Fibroblast of lung (primary cell): ENCODE results near the gene MYO1D. TPM values are rescaled to one million over a fixed set of nuclear protein-coding genes. Genes with fewer than 3 reads are reported as not detected.

Experiments
- DNase-seq, 2 donors: peaks; one replicate each; pipeline versions ENCODE4 v3.0.0 to v3.0.0-alpha.2; 2010; ENCODE audit warnings: low read depth in 2 of 2
- H2AFZ ChIP-seq: 2 replicates; pipeline ENCODE4 v1.5.1; 2012; ENCODE audit warnings: low read length, control low read depth, inconsistent platforms
- H3K27ac ChIP-seq: 2 replicates; pipeline ENCODE4 v1.5.1; 2011; ENCODE audit warnings: low read length, control low read depth; ENCODE audit not compliant: insufficient read depth
- H3K27me3 ChIP-seq: 2 replicates; pipeline ENCODE4 v1.5.1; 2011; ENCODE audit warnings: mild to moderate bottlenecking, low read length; ENCODE audit not compliant: control insufficient read depth, insufficient read depth
- H3K36me3 ChIP-seq: 2 replicates; pipeline ENCODE4 v1.5.1; 2011; ENCODE audit warnings: low read length; ENCODE audit not compliant: control insufficient read depth, insufficient read depth
- H3K4me1 ChIP-seq: 2 replicates; pipeline ENCODE4 v1.5.1; 2011; ENCODE audit warnings: low read length; ENCODE audit not compliant: control insufficient read depth, insufficient read depth; ENCODE audit errors: extremely low read depth
- H3K4me2 ChIP-seq: 2 replicates; pipeline ENCODE4 v1.5.1; 2011; ENCODE audit warnings: low read length, control low read depth; ENCODE audit not compliant: insufficient read depth; ENCODE audit errors: extremely low read depth
- H3K4me3 ChIP-seq, 4 experiments: fragments of 200-600 bp in 1 of 4; sonication (generic) in 1 of 4; replicated peaks in 1 of 4; 2 replicates each; pipeline ENCODE4 v1.5.1; 2011 to 2016; ENCODE audit warnings: low read length in 4 of 4, low read depth in 3 of 4, mild to moderate bottlenecking in 3 of 4, control low read depth in 2 of 4, inconsistent platforms in 1 of 4, mixed read lengths in 1 of 4; ENCODE audit not compliant: insufficient read depth in 1 of 4; ENCODE audit errors: control extremely low read depth in 1 of 4
- H3K79me2 ChIP-seq: 2 replicates; pipeline ENCODE4 v1.5.1; 2012; ENCODE audit warnings: mild to moderate bottlenecking, low read length, inconsistent platforms; ENCODE audit not compliant: control insufficient read depth, insufficient read depth
- H3K9ac ChIP-seq: 2 replicates; pipeline ENCODE4 v1.5.1; 2011; ENCODE audit warnings: mild to moderate bottlenecking, low read length, control low read depth; ENCODE audit not compliant: insufficient read depth
- H3K9me3 ChIP-seq: 2 replicates; pipeline ENCODE4 v1.5.1; 2012; ENCODE audit warnings: low read depth, low read length; ENCODE audit not compliant: control insufficient read depth, insufficient read depth
- H4K20me1 ChIP-seq: 2 replicates; pipeline ENCODE4 v1.5.1; 2011; ENCODE audit warnings: low read length; ENCODE audit not compliant: control insufficient read depth, insufficient read depth; ENCODE audit errors: extremely low read depth
- CTCF ChIP-seq, 2 donors: IDR thresholded peaks in 1 of 2; conservative IDR thresholded peaks in 1 of 2; 1 replicate in 1 of 2; 2 replicates in 1 of 2; pipeline ENCODE4 v1.5.1; 2011 to 2012; ENCODE audit warnings: low read length in 2 of 2, control low read depth in 1 of 2, inconsistent platforms in 1 of 2, low read depth in 1 of 2, mild to moderate bottlenecking in 1 of 2
- EZH2 ChIP-seq: IDR thresholded peaks from 2 replicates; pipeline ENCODE4 v1.5.1; 2012; ENCODE audit warnings: low read length, control low read depth, mild to moderate bottlenecking; ENCODE audit errors: missing control alignments
- polyA plus RNA-seq, 2 donors: library from polyadenylated mRNA; depleted of rRNA in 1 of 2; stranded (reverse) in 1 of 2; unstranded in 1 of 2; fragments of >200 nt; gene quantifications; 2 replicates each; pipeline ENCODE4 v1.2.1, GENCODE V29; 2011 to 2012; ENCODE audit warnings: missing spikeins in 1 of 2
- total RNA-seq: library from RNA; depleted of rRNA; stranded (reverse); fragments of >200 nt; gene quantifications from 2 replicates; pipeline ENCODE4 v1.2.1, GENCODE V29; 2014

Gene MYO1D
- total and polyA plus RNA-seq, 2 donors (not counting 1 experiment from before 2014, with no cell fraction given) = 35.0 to 46.6 TPM

DNA sequence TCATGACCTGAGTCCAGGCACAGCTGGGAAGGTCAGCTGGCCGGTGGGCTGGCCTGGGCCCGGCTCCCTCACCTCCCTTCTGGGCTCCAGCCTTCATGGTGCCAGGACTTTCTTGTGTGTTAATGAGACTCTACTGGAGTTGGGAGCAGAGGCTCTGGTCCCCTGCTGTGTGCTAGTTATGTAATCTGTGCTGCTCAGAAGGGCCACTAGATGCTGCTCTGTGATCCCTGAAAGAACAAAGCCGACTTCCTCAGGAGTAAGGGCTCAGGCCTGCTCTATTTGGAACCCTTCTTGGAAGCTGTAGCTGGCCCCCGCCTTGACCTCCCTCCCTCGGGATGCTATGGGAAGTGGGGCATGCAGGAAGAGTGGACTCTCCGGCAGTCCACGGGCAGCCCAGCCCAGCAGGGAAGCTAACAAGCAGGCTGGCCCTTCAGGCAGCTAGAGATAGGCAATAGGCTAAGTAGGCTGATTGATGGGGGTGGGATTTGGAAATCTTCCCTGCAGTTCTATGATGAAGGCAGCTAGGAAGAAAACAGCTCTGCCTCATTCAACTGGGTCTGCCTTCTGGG is 393.4 kb downstream of the MYO1D start:
- no peaks in the 10 kb centered on the region for H3K27me3 ChIP-seq
- peak; percentile 67 to 77 for DNase-seq
- no peak overlapping the region for H3K27ac ChIP-seq
- no peaks in the 10 kb centered on the region for H3K79me2 ChIP-seq
- no peak overlapping the region for H3K9ac ChIP-seq
- TF ChIP-seq EZH2 (no peak), CTCF (conservative IDR thresholded peaks at IDR 0.05 in 1 of 2, IDR thresholded peaks at IDR 0.05 in 1 of 2; ENCODE audit: low read depth in 1 of 2, low read length in 2 of 2) (peak; percentile 72 to 75)
- H3K36me3 ChIP-seq = peaks cover 17% of the 10 kb centered on the region
- H3K4me1 ChIP-seq = peaks cover 8% of the 10 kb centered on the region
- no peak overlapping the region for H3K4me3 ChIP-seq
- H3K9me3 ChIP-seq = no peaks in the 10 kb centered on the region
- H3K4me2 ChIP-seq = no peak overlapping the region
- H4K20me1 ChIP-seq = no peaks in the 10 kb centered on the region
- H2AFZ ChIP-seq = no peak overlapping the region

GRCh38 chr17:32482568-32483320 is 394.2 kb downstream of the MYO1D start:
- H3K9ac ChIP-seq = no peak overlapping the region
- H3K27me3 ChIP-seq = no peaks in the 10 kb centered on the region
- H3K79me2 ChIP-seq = no peaks in the 10 kb centered on the region
- no peak overlapping the region for H2AFZ ChIP-seq
- H3K4me2 ChIP-seq = no peak overlapping the region
- peaks cover 20% of the 10 kb centered on the region for H3K36me3 ChIP-seq
- no peak for TF ChIP-seq CTCF (conservative IDR thresholded peaks at IDR 0.05 in 1 of 2, IDR thresholded peaks at IDR 0.05 in 1 of 2; ENCODE audit: low read depth in 1 of 2, low read length in 2 of 2)
- TF ChIP-seq EZH2 = no peak
- H3K9me3 ChIP-seq = no peaks in the 10 kb centered on the region
- peaks cover 8% of the 10 kb centered on the region for H3K4me1 ChIP-seq
- H4K20me1 ChIP-seq = no peaks in the 10 kb centered on the region
- H3K4me3 ChIP-seq = no peak overlapping the region
- no peak overlapping the region for H3K27ac ChIP-seq
- DNase-seq = no peak

DNA sequence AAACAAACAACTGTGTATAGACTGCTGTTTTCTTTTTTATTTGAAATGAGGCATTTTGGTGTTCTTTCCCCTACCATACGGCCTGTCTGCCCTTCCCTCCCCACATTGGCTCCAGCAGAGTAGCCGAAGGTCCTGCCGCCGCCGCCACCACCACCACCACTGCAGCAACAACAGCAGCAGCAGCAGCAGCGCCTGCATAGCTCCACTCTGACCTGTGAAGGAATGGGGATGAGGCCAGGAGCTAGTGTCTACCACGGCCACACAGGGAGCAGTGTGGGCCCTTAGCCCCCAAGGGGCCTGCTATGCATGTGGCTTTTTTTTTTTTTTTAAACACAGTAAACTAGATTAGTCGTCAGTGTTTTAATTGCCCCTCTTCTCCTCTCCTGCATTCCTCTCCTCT is 395.7 kb downstream of the MYO1D start:
- Histone ChIP-seq H3K36me3 (peaks cover 23% of the 10 kb centered on the region), H3K9me3 (no peaks in the 10 kb centered on the region), H3K4me1 (peaks cover 5% of the 10 kb centered on the region)

More for the DNA sequence above, 395.7 kb downstream of the MYO1D start:
- no peak overlapping the region for H3K27ac ChIP-seq
- H3K4me3 ChIP-seq = no peak overlapping the region
- no peak overlapping the region for H3K4me2 ChIP-seq
- H3K79me2 ChIP-seq = no peaks in the 10 kb centered on the region
- no peak overlapping the region for H2AFZ ChIP-seq
- TF ChIP-seq EZH2 (no peak), CTCF (conservative IDR thresholded peaks at IDR 0.05 in 1 of 2, IDR thresholded peaks at IDR 0.05 in 1 of 2; ENCODE audit: low read depth in 1 of 2, low read length in 2 of 2) (no peak)
- no peak for DNase-seq
- H3K9ac ChIP-seq = no peak overlapping the region
- no peaks in the 10 kb centered on the region for H4K20me1 ChIP-seq
- H3K27me3 ChIP-seq = no peaks in the 10 kb centered on the region
